B cell (primary cell): Measurements from ENCODE around the gene ANKRD24. TPM values are rescaled to one million over a fixed set of nuclear protein-coding genes. Genes with fewer than 3 reads are reported as not detected.

Experiments
- ATAC-seq: fragments of 200-7000 bp; cut with Tn5 transposase; one replicate; pipeline ENCODE4 v1.10.0; 2021; ENCODE audit warnings: low read depth, mild to moderate bottlenecking, moderate number of reproducible peaks, moderate library complexity
- CTCF ChIA-PET: fragments of 350-600 bp; sonication (Branson Sonifier 250); formaldehyde crosslinking; loops from one replicate; lab custom pipeline; 2021; ENCODE audit warnings: antibody characterized with exemption, inconsistent platforms; lab: Charles Lee
- POLR2A ChIA-PET: fragments of 350-600 bp; sonication (Branson Sonifier 250); formaldehyde crosslinking; loops from one replicate; lab custom pipeline; 2021; ENCODE audit warnings: antibody characterized with exemption; lab: Charles Lee
- DNase-seq: peaks from one replicate; pipeline ENCODE4 v3.0.0; 2013
- H2AFZ ChIP-seq: 2 replicates; pipeline ENCODE4 v1.6.1; 2012; ENCODE audit warnings: mild to moderate bottlenecking, low read depth, low read length; ENCODE audit not compliant: insufficient read depth, poor library complexity, severe bottlenecking
- H3K27ac ChIP-seq, 2 donors: 1 replicate in 1 of 2; 2 replicates in 1 of 2; pipeline ENCODE4 v1.5.1; 2012 to 2013; ENCODE audit warnings: low read length in 2 of 2, mild to moderate bottlenecking in 2 of 2, moderate library complexity in 1 of 2
- H3K27me3 ChIP-seq, 4 experiments: fragments of 200-600 bp in 1 of 4; sonication (generic) in 1 of 4; replicated peaks in 1 of 4; 1 replicate in 2 of 4; 2 replicates in 2 of 4; pipeline versions ENCODE4 v1.6.1 to v1.7.0; 2013 to 2016; ENCODE audit warnings: low read length in 3 of 4, mild to moderate bottlenecking in 2 of 4, mixed read lengths in 1 of 4, moderate library complexity in 1 of 4; ENCODE audit not compliant: insufficient read depth in 4 of 4, control insufficient read depth in 3 of 4; ENCODE audit errors: control extremely low read depth in 1 of 4
- H3K36me3 ChIP-seq, 2 experiments: replicated peaks in 1 of 2; 1 replicate in 1 of 2; 2 replicates in 1 of 2; pipeline versions ENCODE4 v1.6.1 to v1.7.1; 2013; ENCODE audit warnings: low read length in 1 of 2; ENCODE audit not compliant: insufficient read depth in 2 of 2, control insufficient read depth in 1 of 2; ENCODE audit errors: control extremely low read depth in 1 of 2, extremely low read depth in 1 of 2
- H3K4me1 ChIP-seq, 2 donors: fragments of 200-600 bp in 1 of 2; sonication (generic) in 1 of 2; 1 replicate in 1 of 2; 2 replicates in 1 of 2; pipeline versions ENCODE4 v1.5.1 to v1.6.1; 2013 to 2017; ENCODE audit warnings: low read length in 2 of 2; ENCODE audit not compliant: control insufficient read depth in 2 of 2, insufficient read depth in 2 of 2
- H3K4me2 ChIP-seq: replicated peaks from 2 replicates; pipeline ENCODE3; 2012; ENCODE audit warnings: mild to moderate bottlenecking, low read depth, low read length; ENCODE audit not compliant: poor library complexity, severe bottlenecking
- H3K4me3 ChIP-seq, 5 experiments: fragments of 200-600 bp in 1 of 5; sonication (generic) in 1 of 5; 1 replicate in 3 of 5; 2 replicates in 2 of 5; pipeline versions ENCODE4 v1.5.1 to v1.7.0; 2011 to 2016; ENCODE audit warnings: low read length in 4 of 5, mild to moderate bottlenecking in 4 of 5, low read depth in 2 of 5, control low read depth in 1 of 5, moderate library complexity in 1 of 5; ENCODE audit not compliant: insufficient read depth in 1 of 5; ENCODE audit errors: control extremely low read depth in 1 of 5, extremely low read depth in 1 of 5
- H3K79me2 ChIP-seq: fragments of 200-600 bp; sonication (generic); one replicate; pipeline ENCODE4 v1.6.0; 2016; ENCODE audit warnings: low read length; ENCODE audit not compliant: control insufficient read depth, insufficient read depth
- H3K9ac ChIP-seq: fragments of 200-600 bp; sonication (generic); 2 replicates; pipeline ENCODE4 v1.6.1; 2017; ENCODE audit warnings: mild to moderate bottlenecking, low read length, moderate library complexity
- H3K9me3 ChIP-seq, 3 donors: one replicate each; pipeline versions ENCODE4 v1.6.1 to v1.7.1; 2013; ENCODE audit warnings: low read length in 2 of 3; ENCODE audit not compliant: control insufficient read depth in 2 of 3, insufficient read depth in 1 of 3; ENCODE audit errors: control extremely low read depth in 1 of 3
- H4K20me1 ChIP-seq: 2 replicates; pipeline ENCODE4 v1.6.0; 2012; ENCODE audit warnings: mild to moderate bottlenecking, low read length; ENCODE audit not compliant: insufficient read depth, control insufficient read depth, poor library complexity, severe bottlenecking
- H3K27ac Mint-ChIP-seq: one replicate; pipeline ENCODE4 v1.8.0; 2021; ENCODE audit warnings: mixed read lengths
- H3K27me3 Mint-ChIP-seq: one replicate; pipeline ENCODE4 v1.8.0; 2021; ENCODE audit warnings: mixed read lengths
- H3K4me1 Mint-ChIP-seq: one replicate; pipeline ENCODE4 v1.8.0; 2021; ENCODE audit warnings: mixed read lengths
- H3K4me3 Mint-ChIP-seq: one replicate; pipeline ENCODE4 v1.8.0; 2021; ENCODE audit warnings: mixed read lengths
- H3K9me3 Mint-ChIP-seq: one replicate; pipeline ENCODE4 v1.8.0; 2022; ENCODE audit warnings: mixed read lengths; ENCODE audit not compliant: insufficient read depth
- EZH2 ChIP-seq: IDR thresholded peaks from 2 replicates; pipeline ENCODE4 v1.6.1; 2012; ENCODE audit warnings: borderline replicate concordance, low read depth, mild to moderate bottlenecking, moderate library complexity, low read length; ENCODE audit not compliant: insufficient read depth, poor library complexity, severe bottlenecking
- WGBS: methylation state at CpG from one replicate; pipeline ENCODE4 v1.1.5; 2013; ENCODE audit warnings: missing lambda C conversion rate; ENCODE audit not compliant: insufficient coverage; 5-methylcytosine and 5-hydroxymethylcytosine counted together
- intact Hi-C: fragments of 100-400 bp; cut with micrococcal nuclease; formaldehyde crosslinking; loops from one replicate; pipeline ENCODE4 v1.10.0; 2022
- polyA plus RNA-seq: library from polyadenylated mRNA; depleted of rRNA; stranded (reverse); fragments of >200 nt; gene quantifications from 2 replicates; pipeline ENCODE4 v1.2.3, GENCODE V29; 2012
- total RNA-seq, 2 donors: library from RNA; stranded (reverse); fragments of 120-200 nt in 1 of 2; gene quantifications; 1 replicate in 1 of 2; 2 replicates in 1 of 2; pipeline versions ENCODE4 v1.2.3 to v1.2.4, GENCODE V29; 2013 to 2022
- TF ChIP-seq, protein P1 (sequence below): fragments of 200-600 bp; IDR thresholded peaks from one replicate; pipeline ENCODE4 v1.8.0; 2022; ENCODE audit warnings: antibody characterized with exemption, mild to moderate bottlenecking

ANKRD24 gene
- total and polyA plus RNA-seq, 2 donors (not counting 1 experiment from before 2014, with no cell fraction given), result 0.37 to 1.5 TPM

- no peaks in the 10 kb centered on the region for H3K36me3 ChIP-seq
- H3K4me1 ChIP-seq, result peaks cover 16 to 28% of the 10 kb centered on the region in 2 donors
- no peak overlapping the region for H2AFZ ChIP-seq
- TF ChIP-seq, protein P1, sequence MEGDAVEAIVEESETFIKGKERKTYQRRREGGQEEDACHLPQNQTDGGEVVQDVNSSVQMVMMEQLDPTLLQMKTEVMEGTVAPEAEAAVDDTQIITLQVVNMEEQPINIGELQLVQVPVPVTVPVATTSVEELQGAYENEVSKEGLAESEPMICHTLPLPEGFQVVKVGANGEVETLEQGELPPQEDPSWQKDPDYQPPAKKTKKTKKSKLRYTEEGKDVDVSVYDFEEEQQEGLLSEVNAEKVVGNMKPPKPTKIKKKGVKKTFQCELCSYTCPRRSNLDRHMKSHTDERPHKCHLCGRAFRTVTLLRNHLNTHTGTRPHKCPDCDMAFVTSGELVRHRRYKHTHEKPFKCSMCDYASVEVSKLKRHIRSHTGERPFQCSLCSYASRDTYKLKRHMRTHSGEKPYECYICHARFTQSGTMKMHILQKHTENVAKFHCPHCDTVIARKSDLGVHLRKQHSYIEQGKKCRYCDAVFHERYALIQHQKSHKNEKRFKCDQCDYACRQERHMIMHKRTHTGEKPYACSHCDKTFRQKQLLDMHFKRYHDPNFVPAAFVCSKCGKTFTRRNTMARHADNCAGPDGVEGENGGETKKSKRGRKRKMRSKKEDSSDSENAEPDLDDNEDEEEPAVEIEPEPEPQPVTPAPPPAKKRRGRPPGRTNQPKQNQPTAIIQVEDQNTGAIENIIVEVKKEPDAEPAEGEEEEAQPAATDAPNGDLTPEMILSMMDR, result no peak
- TF ChIP-seq EZH2, result no peak
- CTCF ChIA-PET, result interaction anchor here (1.3 kb wide), 1 partner anchor 45 kb away, joined by 4 read pairs; no protein-coding TSS in a partner anchor
- H3K9me3 Mint-ChIP-seq, result no peaks in the 10 kb centered on the region
- H3K4me2 ChIP-seq, result no peak overlapping the region
- H3K27me3 ChIP-seq, result peaks cover 0 to 4% (median 0%) of the 10 kb centered on the region in 4 experiments
- no peak overlapping the region for H3K4me3 ChIP-seq
- H3K79me2 ChIP-seq, result peaks cover 10% of the 10 kb centered on the region
- peaks cover 0 to 4% (median 0%) of the 10 kb centered on the region in 3 donors for H3K9me3 ChIP-seq
- ATAC-seq (no peak), DNase-seq (no peak)
- H4K20me1 ChIP-seq, result no peaks in the 10 kb centered on the region
- 73% methylated on average over 9 of the region's 9 CpGs for WGBS
- H3K27ac Mint-ChIP-seq, result no peak overlapping the region
- H3K27ac ChIP-seq, result no peak overlapping the region
- intact Hi-C loops, result loop anchor here (1.0 to 2.0 kb wide), 2 partner anchors 45 to 199 kb away; no protein-coding TSS in a partner anchor
- peaks cover 10% of the 10 kb centered on the region for H3K27me3 Mint-ChIP-seq
- peaks cover 27% of the 10 kb centered on the region for H3K4me1 Mint-ChIP-seq
- no peak overlapping the region for H3K4me3 Mint-ChIP-seq
- POLR2A ChIA-PET, result interaction anchor here (0.6 kb wide), 1 partner anchor 198 kb away, joined by 6 read pairs; no protein-coding TSS in a partner anchor
- H3K9ac ChIP-seq, result no peak overlapping the region
Measured at GRCh38 chr19:4185413-4186086, 3.1 kb downstream of the ANKRD24 start.
